DND-41 (cell line): Measurements from ENCODE around the gene NSMF.

Source experiments
- EZH2 ChIP-seq: IDR thresholded peaks from 3 replicates; pipeline ENCODE4 v1.6.1; 2012; ENCODE audit warnings: borderline replicate concordance, low read depth, mild to moderate bottlenecking, moderate library complexity, low read length, inconsistent platforms; ENCODE audit not compliant: severe bottlenecking
- TF ChIP-seq, protein P1 (sequence below): IDR thresholded peaks from 2 replicates; pipeline ENCODE4 v1.5.1; 2012; ENCODE audit warnings: borderline replicate concordance, low read length, moderate library complexity, mild to moderate bottlenecking; ENCODE audit not compliant: poor library complexity, severe bottlenecking; ENCODE audit errors: extremely low read depth

DNA sequence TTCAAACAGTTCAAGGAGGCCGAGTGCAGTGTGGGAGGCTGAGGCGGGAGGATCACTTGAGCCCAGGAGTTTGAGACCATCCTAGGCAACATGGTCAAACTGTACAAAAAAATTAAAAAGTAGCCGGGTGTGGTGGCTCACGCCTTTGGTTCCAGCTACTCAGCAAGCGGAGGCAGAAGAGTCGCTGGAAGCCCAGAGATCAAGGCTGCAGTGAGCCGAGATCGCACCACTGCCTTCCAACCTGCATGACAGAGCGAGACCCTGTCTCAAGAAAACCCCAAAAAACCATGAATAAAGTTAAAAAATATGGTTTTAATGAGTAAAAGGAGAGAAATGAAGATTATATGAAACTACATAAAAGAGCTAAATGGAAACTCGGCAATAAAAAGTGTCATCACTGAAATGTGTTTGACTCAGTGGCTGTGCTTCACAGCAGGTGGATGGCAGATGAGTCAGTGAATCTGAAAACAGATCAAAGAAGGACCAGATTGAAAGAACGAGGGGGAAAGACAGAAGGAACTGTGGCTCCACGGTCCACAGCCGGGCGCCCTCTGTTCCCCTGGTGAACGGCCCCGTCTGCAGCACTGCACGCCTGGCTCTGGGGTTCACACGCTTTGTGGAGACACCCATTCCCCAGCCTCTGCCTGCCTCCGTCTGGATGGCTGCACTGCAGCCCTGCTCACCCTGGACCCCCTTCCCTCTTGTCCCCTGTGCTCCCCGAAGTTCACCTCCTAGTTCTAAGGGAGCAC, 61.3 kb downstream of the NSMF start:
- TF ChIP-seq, protein P1, sequence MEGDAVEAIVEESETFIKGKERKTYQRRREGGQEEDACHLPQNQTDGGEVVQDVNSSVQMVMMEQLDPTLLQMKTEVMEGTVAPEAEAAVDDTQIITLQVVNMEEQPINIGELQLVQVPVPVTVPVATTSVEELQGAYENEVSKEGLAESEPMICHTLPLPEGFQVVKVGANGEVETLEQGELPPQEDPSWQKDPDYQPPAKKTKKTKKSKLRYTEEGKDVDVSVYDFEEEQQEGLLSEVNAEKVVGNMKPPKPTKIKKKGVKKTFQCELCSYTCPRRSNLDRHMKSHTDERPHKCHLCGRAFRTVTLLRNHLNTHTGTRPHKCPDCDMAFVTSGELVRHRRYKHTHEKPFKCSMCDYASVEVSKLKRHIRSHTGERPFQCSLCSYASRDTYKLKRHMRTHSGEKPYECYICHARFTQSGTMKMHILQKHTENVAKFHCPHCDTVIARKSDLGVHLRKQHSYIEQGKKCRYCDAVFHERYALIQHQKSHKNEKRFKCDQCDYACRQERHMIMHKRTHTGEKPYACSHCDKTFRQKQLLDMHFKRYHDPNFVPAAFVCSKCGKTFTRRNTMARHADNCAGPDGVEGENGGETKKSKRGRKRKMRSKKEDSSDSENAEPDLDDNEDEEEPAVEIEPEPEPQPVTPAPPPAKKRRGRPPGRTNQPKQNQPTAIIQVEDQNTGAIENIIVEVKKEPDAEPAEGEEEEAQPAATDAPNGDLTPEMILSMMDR = no peak
- no peak for TF ChIP-seq EZH2
